OCI-LY7 (cell line): Measurements from ENCODE around the gene C12orf43. TPM values are rescaled to one million over a fixed set of nuclear protein-coding genes. Genes with fewer than 3 reads are reported as not detected.
"Not testable (repeated sequence)": the region's sequence is repeated elsewhere in the genome, so short reads cannot be mapped to it uniquely, and the experiment has no call there.

Source experiments
- Bru-seq: library from RNA; stranded (reverse); fragments of 400-500 nt; gene quantifications from one replicate; lab custom pipeline; 2021; lab: Mats Ljungman, UMichigan
- BruChase-seq, 2 experiments: library from RNA; stranded (reverse); fragments of 400-500 nt; gene quantifications; one replicate each; lab custom pipeline; 2021; lab: Mats Ljungman, UMichigan
- BruUV-seq: library from RNA; stranded (reverse); fragments of 400-500 nt; replicated peaks from 2 replicates; lab custom pipeline; 2021; lab: Mats Ljungman, UMichigan
- CTCF ChIA-PET: fragments of 300-600 bp; sonication (Branson Sonifier 250); formaldehyde crosslinking; loops from one replicate; lab custom pipeline; 2022; ENCODE audit warnings: antibody characterized with exemption; ENCODE audit not compliant: unreplicated experiment; lab: Charles Lee
- POLR2A ChIA-PET: fragments of 300-600 bp; sonication (Branson Sonifier 250); formaldehyde crosslinking; loops from one replicate; lab custom pipeline; 2022; ENCODE audit warnings: antibody characterized with exemption; lab: Charles Lee
- DNase-seq: peaks from one replicate; pipeline ENCODE4 v3.0.0-alpha.2; 2015; ENCODE audit warnings: low spot score
- H2AFZ ChIP-seq: fragments of 200-600 bp; sonication (generic), shearing (Covaris generic); 2 replicates; pipeline ENCODE4 v1.6.1; 2014; ENCODE audit warnings: mild to moderate bottlenecking, antibody characterized with exemption, low read length, moderate library complexity
- H3K27ac ChIP-seq: fragments of 200-600 bp; sonication (generic); 2 replicates; pipeline ENCODE4 v1.5.1; 2014; ENCODE audit warnings: mixed run types, low read depth, mild to moderate bottlenecking, moderate library complexity, low read length, inconsistent platforms; ENCODE audit not compliant: poor library complexity, severe bottlenecking
- H3K36me3 ChIP-seq: fragments of 200-600 bp; sonication (generic); 2 replicates; pipeline ENCODE4 v1.6.1; 2014; ENCODE audit warnings: mild to moderate bottlenecking, antibody characterized with exemption, low read length, moderate library complexity, mixed read lengths; ENCODE audit not compliant: insufficient read depth
- H3K4me1 ChIP-seq: fragments of 200-600 bp; sonication (generic); 2 replicates; pipeline ENCODE4 v1.5.1; 2014; ENCODE audit warnings: mild to moderate bottlenecking, low read length; ENCODE audit not compliant: insufficient read depth, poor library complexity, severe bottlenecking
- H3K4me2 ChIP-seq: fragments of 200-600 bp; sonication (generic); 2 replicates; pipeline ENCODE4 v1.6.1; 2014; ENCODE audit warnings: mild to moderate bottlenecking, low read length
- H3K4me3 ChIP-seq: fragments of 200-600 bp; sonication (generic); 2 replicates; pipeline ENCODE4 v1.5.1; 2014; ENCODE audit warnings: mild to moderate bottlenecking, low read depth, low read length; ENCODE audit not compliant: poor library complexity, severe bottlenecking
- H3K79me2 ChIP-seq: fragments of 200-600 bp; sonication (generic); 2 replicates; pipeline ENCODE4 v1.6.1; 2016; ENCODE audit warnings: low read depth, mild to moderate bottlenecking, low read length, moderate library complexity, mixed read lengths; ENCODE audit not compliant: insufficient read depth
- H3K9me2 ChIP-seq: fragments of 200-600 bp; sonication (generic); 2 replicates; pipeline ENCODE4 v1.6.1; 2016; ENCODE audit warnings: mild to moderate bottlenecking, low read length, mixed read lengths; ENCODE audit not compliant: insufficient read depth
- H3K9me3 ChIP-seq: fragments of 200-600 bp; sonication (generic); 2 replicates; pipeline ENCODE4 v1.6.1; 2014; ENCODE audit warnings: mild to moderate bottlenecking, mixed run types, low read length, mixed read lengths
- H4K20me1 ChIP-seq: fragments of 200-600 bp; sonication (generic); 2 replicates; pipeline ENCODE4 v1.6.1; 2014; ENCODE audit warnings: mild to moderate bottlenecking, antibody characterized with exemption, low read length, moderate library complexity, mixed read lengths; ENCODE audit not compliant: insufficient read depth
- CTCF ChIP-seq: fragments of 200-600 bp; sonication (generic); conservative IDR thresholded peaks from 2 replicates; pipeline ENCODE4 v1.5.1; 2014; ENCODE audit warnings: mild to moderate bottlenecking, antibody characterized with exemption, low read length, moderate library complexity, mixed read lengths
- EZH2phosphoT487 ChIP-seq: fragments of 200-600 bp; sonication (generic); IDR thresholded peaks from 2 replicates; pipeline ENCODE4 v1.6.1; 2018; ENCODE audit warnings: low read depth, borderline replicate concordance, mild to moderate bottlenecking, mixed run types, antibody characterized with exemption, low read length, moderate library complexity, mixed read lengths
- intact Hi-C: fragments of 100-400 bp; cut with micrococcal nuclease; formaldehyde crosslinking; loops from one replicate; pipeline ENCODE4 v1.10.0; 2022; ENCODE audit not compliant: unreplicated experiment
- long read RNA-seq: library from polyadenylated mRNA; stranded (forward); transcript quantifications from one replicate; pipeline ENCODE4 v2.0.0, GENCODE V29; 2022
- total RNA-seq, 2 experiments: library from RNA; depleted of rRNA in 1 of 2; stranded (reverse); fragments of >200 nt in 1 of 2; shearing (Covaris generic) in 1 of 2; gene quantifications; 2 replicates each; pipeline ENCODE4 v1.2.3, GENCODE V29; 2014 to 2022

C12orf43 gene
- total RNA-seq (2014; rRNA removed; shearing (Covaris generic)) (24.7 and 30.0 TPM in 2 replicates), total RNA-seq (2022) (18.0 and 21.4 TPM in 2 replicates), Bru-seq, nascent RNA (percentile 69 among the genes with signal in this experiment), BruChase-seq, experiment 1, labeled RNA remaining after a 6-hour chase (percentile 67 among the genes with signal in this experiment), BruChase-seq, experiment 2, labeled RNA remaining after a 2-hour chase (percentile 70 among the genes with signal in this experiment)
- long read RNA-seq, full-length matches to known transcripts = 15 of 42 reads
- long read RNA-seq, partial matches to known transcripts = 1 of 42 reads
- long read RNA-seq, other reads (novel, unspliced or antisense) = 26 of 42 reads

GRCh38 chr12:121015825-121016766 lies at the start of gene C12orf43:
C12orf43 (minus strand) TSS chr12:121016487; CDS start chr12:121016474, 13 bp downstream.
- intact Hi-C loops = no loop called here
- H3K4me3 ChIP-seq = peak within 1 kb of the TSS; percentile 90
- POLR2A ChIA-PET = interaction anchor here (0.6 kb wide), 1 partner anchor 435 kb away, joined by 3 read pairs; the partner anchor contains the start of gene POP5

GRCh38 chr12:121065345-121065744 lies 49.1 kb upstream of the C12orf43 start:
- Histone ChIP-seq H3K79me2 (no peaks in the 10 kb centered on the region), H3K9me3 (no peaks in the 10 kb centered on the region), H3K4me3 (no peak overlapping the region), H3K9me2 (no peaks in the 10 kb centered on the region), H3K4me1 (peaks cover 3% of the 10 kb centered on the region), H3K36me3 (no peaks in the 10 kb centered on the region), H3K27ac (no peak overlapping the region), H4K20me1 (no peaks in the 10 kb centered on the region), H3K4me2 (no peak overlapping the region), H2AFZ (no peak overlapping the region)
- ChIA-PET POLR2A (interaction anchor here (0.6 to 0.7 kb wide), 3 partner anchors 9 to 1249 kb away, joined by 3 to 10 read pairs (median 4); no protein-coding TSS in a partner anchor), CTCF (no interaction called here)
- BruUV-seq = no TSS peak
- TF ChIP-seq EZH2phosphoT487 = no peak
- no peak for TF ChIP-seq CTCF
- no peak for DNase-seq
- intact Hi-C loops = no loop called here

More at GRCh38 chr12:121015825-121016766, at the start of gene C12orf43:
- Histone ChIP-seq H4K20me1 (no peaks in the 10 kb centered on the region), H3K4me2 (peak within 1 kb of the TSS; percentile 96), H3K4me1 (peaks cover 11% of the 10 kb centered on the region), H3K36me3 (peaks cover 12% of the 10 kb centered on the region; the same call in 1 of the 2 replicates), H3K27ac (peak within 1 kb of the TSS; percentile 58), H3K9me2 (no peaks in the 10 kb centered on the region), H3K79me2 (peaks cover 16% of the 10 kb centered on the region), H3K9me3 (no peaks in the 10 kb centered on the region), H2AFZ (peak within 1 kb of the TSS; percentile 62; the same call in 1 of the 2 replicates)
- TSS peak; percentile 64 for BruUV-seq
- DNase-seq = peak; percentile 95
- CTCF ChIA-PET = interaction anchor here (0.5 kb wide), 1 partner anchor 265 kb away, joined by 3 read pairs; no protein-coding TSS in a partner anchor
- no peak for TF ChIP-seq EZH2phosphoT487

DNA sequence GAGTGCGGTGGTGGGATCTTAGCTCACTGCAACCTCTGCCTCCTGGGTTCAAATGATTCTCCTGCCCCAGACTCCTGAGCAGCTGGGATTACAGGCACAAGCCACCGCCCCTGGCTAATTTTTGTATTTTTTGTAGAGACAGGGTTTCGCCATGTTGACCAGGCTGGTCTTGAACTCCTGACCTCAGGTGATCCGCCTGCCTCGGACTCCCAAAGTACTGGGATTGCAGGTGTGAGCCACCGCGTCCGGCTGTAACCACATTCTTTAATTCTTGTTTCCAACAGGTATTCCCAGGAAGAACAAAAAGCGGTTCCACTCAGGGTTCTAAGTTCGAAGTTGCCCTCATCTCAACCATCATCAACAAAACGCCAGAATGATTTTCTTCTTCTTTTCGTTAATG lies 48.3 kb upstream of the C12orf43 start:
- CTCF ChIA-PET, H3K36me3 ChIP-seq, DNase-seq, H4K20me1 ChIP-seq, H3K9me3 ChIP-seq, H2AFZ ChIP-seq, H3K79me2 ChIP-seq, H3K4me3 ChIP-seq, H3K9me2 ChIP-seq, H3K4me2 ChIP-seq, BruUV-seq, H3K27ac ChIP-seq: not testable (repeated sequence)
- H3K4me1 ChIP-seq = peaks cover 11% of the 10 kb centered on the region
- POLR2A ChIA-PET = interaction anchor here (0.7 kb wide), 4 partner anchors 26 to 1250 kb away, joined by 4 to 7 read pairs (median 6); no protein-coding TSS in a partner anchor
- intact Hi-C loops = loop anchor here (5.0 kb wide), 2 partner anchors 48 to 168 kb away; no protein-coding TSS in a partner anchor
